Breast epithelium (tissue), 4 donors: ENCODE measurements around the gene C1orf21. TPM values are rescaled to one million over a fixed set of nuclear protein-coding genes. Genes with fewer than 3 reads are reported as not detected.

Experiments
- DNase-seq, 2 donors: peaks; one replicate each; pipeline ENCODE4 v3.0.0-alpha.2; 2019; ENCODE audit warnings: low spot score in 2 of 2
- H3K27ac ChIP-seq, 2 donors: fragments of 200-600 bp; sonication (generic) in 1 of 2; one replicate each; pipeline ENCODE4 v1.5.1; 2016 to 2019; ENCODE audit warnings: mild to moderate bottlenecking in 1 of 2
- H3K27me3 ChIP-seq, 2 donors: fragments of 200-600 bp; sonication (generic) in 1 of 2; one replicate each; pipeline versions ENCODE4 v1.5.1 to v1.6.0; 2017 to 2019; ENCODE audit warnings: control low read depth in 1 of 2, mild to moderate bottlenecking in 1 of 2
- H3K36me3 ChIP-seq: fragments of 200-600 bp; one replicate; pipeline ENCODE4 v1.5.1; 2019
- H3K4me1 ChIP-seq, 2 donors: fragments of 200-600 bp; sonication (generic); one replicate each; pipeline ENCODE4 v1.5.1; 2016 to 2019; ENCODE audit warnings: control low read depth in 1 of 2
- H3K4me3 ChIP-seq, 3 donors: fragments of 200-600 bp; sonication (generic); 1 replicate in 2 of 3; 2 replicates in 1 of 3; pipeline ENCODE4 v1.5.1; 2016 to 2019; ENCODE audit warnings: mild to moderate bottlenecking in 3 of 3, moderate library complexity in 2 of 3
- H3K9me3 ChIP-seq, 2 donors: fragments of 200-600 bp; sonication (generic) in 1 of 2; one replicate each; pipeline ENCODE4 v1.5.1; 2016 to 2019; ENCODE audit warnings: control low read depth in 1 of 2
- POLR2A ChIP-seq: fragments of 450-650 bp; IDR thresholded peaks from one replicate; pipeline ENCODE4 v1.6.1; 2016; ENCODE audit warnings: antibody characterized with exemption, mild to moderate bottlenecking, moderate library complexity
- POLR2AphosphoS5 ChIP-seq, 3 donors: sonication (generic); formaldehyde crosslinking; IDR thresholded peaks; one replicate each; pipeline ENCODE4 v1.6.1; 2017; ENCODE audit warnings: antibody characterized with exemption in 3 of 3
- intact Hi-C: fragments of 100-400 bp; cut with DNase I; formaldehyde crosslinking; loops from one replicate; pipeline ENCODE4 v1.15.1; 2023; ENCODE audit warnings: low total_unique reads
- total RNA-seq, 3 donors: library from RNA; depleted of rRNA; stranded (reverse); fragments of >200 nt; gene quantifications; one replicate each; pipeline ENCODE4 v1.1.0, GENCODE V29; 2016
- TF ChIP-seq, protein P1 (sequence below), 3 donors: fragments of 450-650 bp; IDR thresholded peaks; one replicate each; pipeline ENCODE4 v1.5.1; 2016 to 2017; ENCODE audit warnings: antibody characterized with exemption in 3 of 3, mild to moderate bottlenecking in 3 of 3, moderate library complexity in 3 of 3

C1orf21 gene
- total RNA-seq, 3 donors from 2014 or later: 31.5 to 75.7 (median 54.7) TPM

DNA sequence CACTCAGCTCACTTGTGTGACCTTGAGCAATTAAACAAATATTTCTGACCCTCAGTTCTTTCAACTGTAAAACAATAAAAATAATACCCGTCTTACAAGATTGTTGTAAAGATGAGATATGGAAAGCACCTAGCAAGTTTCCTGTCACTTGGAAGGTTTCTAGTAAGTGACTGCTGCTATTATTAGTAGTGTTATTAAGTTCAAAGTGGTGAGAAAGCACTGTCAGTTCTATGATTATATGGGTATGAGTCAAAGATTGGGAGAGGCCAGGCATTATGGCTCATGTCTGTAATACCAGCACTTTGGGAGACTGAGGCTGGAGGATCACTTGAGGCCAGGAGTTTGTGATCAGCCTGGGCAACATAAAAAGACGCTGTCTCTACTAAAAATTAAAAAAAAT, 145.4 kb downstream of the C1orf21 start:
- DNase-seq: no peak
- no peaks in the 10 kb centered on the region for H3K36me3 ChIP-seq
- TF ChIP-seq POLR2A: no peak
- TF ChIP-seq POLR2AphosphoS5 (IDR thresholded peaks at IDR 0.05): no peak
- TF ChIP-seq, protein P1, sequence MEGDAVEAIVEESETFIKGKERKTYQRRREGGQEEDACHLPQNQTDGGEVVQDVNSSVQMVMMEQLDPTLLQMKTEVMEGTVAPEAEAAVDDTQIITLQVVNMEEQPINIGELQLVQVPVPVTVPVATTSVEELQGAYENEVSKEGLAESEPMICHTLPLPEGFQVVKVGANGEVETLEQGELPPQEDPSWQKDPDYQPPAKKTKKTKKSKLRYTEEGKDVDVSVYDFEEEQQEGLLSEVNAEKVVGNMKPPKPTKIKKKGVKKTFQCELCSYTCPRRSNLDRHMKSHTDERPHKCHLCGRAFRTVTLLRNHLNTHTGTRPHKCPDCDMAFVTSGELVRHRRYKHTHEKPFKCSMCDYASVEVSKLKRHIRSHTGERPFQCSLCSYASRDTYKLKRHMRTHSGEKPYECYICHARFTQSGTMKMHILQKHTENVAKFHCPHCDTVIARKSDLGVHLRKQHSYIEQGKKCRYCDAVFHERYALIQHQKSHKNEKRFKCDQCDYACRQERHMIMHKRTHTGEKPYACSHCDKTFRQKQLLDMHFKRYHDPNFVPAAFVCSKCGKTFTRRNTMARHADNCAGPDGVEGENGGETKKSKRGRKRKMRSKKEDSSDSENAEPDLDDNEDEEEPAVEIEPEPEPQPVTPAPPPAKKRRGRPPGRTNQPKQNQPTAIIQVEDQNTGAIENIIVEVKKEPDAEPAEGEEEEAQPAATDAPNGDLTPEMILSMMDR (IDR thresholded peaks at IDR 0.05): no peak
- intact Hi-C loops: no loop called here
- H3K9me3 ChIP-seq: peaks cover 0 to 8% of the 10 kb centered on the region in 2 donors
- H3K4me1 ChIP-seq: no peaks in the 10 kb centered on the region
- no peak overlapping the region for H3K4me3 ChIP-seq
- no peaks in the 10 kb centered on the region for H3K27me3 ChIP-seq
- H3K27ac ChIP-seq: peak overlapping the region in 1 of 2 donors; percentile 41

DNA sequence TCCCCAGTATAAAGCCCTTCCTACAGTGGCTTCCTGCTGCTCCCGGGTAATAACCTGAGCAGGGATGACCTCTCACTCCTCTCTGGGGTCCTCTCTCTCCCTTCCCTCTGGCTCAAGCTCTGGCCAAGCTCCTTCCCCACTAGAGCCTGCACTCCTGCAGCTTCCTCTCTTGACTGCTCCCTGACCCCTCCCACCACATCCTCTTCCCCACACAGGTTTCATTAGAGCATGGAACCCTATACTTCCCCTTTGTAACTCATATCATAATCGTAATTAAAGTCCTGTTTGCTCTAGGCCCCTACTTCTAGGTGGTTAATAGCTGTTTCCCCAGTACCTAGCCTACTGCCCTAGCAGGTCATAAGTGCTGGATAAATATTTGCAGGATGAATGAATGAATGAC, 146.2 kb downstream of the C1orf21 start:
- TF ChIP-seq, protein P1 (IDR thresholded peaks at IDR 0.05): no peak
- no peak for TF ChIP-seq POLR2AphosphoS5 (IDR thresholded peaks at IDR 0.05)
- no peak for TF ChIP-seq POLR2A
- Histone ChIP-seq H3K27me3 (no peaks in the 10 kb centered on the region), H3K4me1 (no peaks in the 10 kb centered on the region), H3K36me3 (no peaks in the 10 kb centered on the region), H3K27ac (peak overlapping the region in 1 of 2 donors; percentile 41), H3K9me3 (peaks cover 0 to 8% of the 10 kb centered on the region in 2 donors), H3K4me3 (no peak overlapping the region)
- intact Hi-C loops: no loop called here
- DNase-seq: no peak

DNA sequence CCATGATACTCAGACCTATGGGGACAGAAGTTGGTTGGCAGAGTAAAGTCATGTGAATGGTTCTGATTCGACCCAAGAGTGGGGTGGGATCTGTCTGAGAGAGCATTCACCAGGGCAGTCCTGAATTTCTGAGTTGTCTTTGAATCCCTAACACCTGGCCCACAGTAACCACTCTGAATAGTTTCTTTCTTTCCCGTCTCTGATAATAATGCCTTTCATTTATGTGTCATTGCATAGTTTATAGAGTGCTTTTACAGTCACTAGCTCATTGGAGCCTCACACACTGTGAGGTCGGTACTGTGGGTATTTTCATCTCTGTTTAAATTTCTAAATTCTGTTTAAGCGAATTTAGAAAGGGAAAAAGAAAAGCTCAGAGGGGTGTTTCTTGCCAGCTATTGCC, 147.1 kb downstream of the C1orf21 start:
- peak overlapping the region; percentile 82 to 85 for H3K27ac ChIP-seq
- peaks cover 5 to 8% of the 10 kb centered on the region in 2 donors for H3K9me3 ChIP-seq
- TF ChIP-seq POLR2AphosphoS5 (IDR thresholded peaks at IDR 0.05) (no peak), POLR2A (no peak)
- TF ChIP-seq, protein P1 (IDR thresholded peaks at IDR 0.05): no peak
- intact Hi-C loops: no loop called here
- H3K36me3 ChIP-seq: no peaks in the 10 kb centered on the region
- DNase-seq: no peak
- H3K27me3 ChIP-seq: no peaks in the 10 kb centered on the region
- H3K4me3 ChIP-seq: no peak overlapping the region
- H3K4me1 ChIP-seq: no peaks in the 10 kb centered on the region

DNA sequence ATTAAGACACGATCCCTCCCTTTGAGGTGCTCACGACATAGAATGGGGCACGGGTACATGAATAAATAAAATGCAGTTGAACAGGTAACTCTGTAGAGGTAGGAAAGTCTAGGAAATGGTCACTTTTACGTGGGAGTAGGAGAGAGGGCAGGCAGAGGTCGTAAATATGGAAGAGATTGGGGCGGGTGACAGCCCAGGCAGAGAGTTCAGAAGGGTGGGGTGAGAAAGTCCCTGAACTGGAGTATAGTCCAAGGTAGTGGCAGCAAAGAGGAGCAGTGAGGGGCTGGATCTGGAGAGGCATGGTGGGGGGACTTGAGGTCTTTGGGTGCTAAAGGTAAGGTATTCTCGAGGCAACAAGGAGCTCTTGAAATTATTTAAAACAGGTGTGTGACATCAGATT, 147.9 kb downstream of the C1orf21 start:
- H3K4me1 ChIP-seq: no peaks in the 10 kb centered on the region
- H3K36me3 ChIP-seq: no peaks in the 10 kb centered on the region
- DNase-seq: no peak
- TF ChIP-seq, protein P1 (IDR thresholded peaks at IDR 0.05): no peak
- no peak for TF ChIP-seq POLR2A
- no peak for TF ChIP-seq POLR2AphosphoS5 (IDR thresholded peaks at IDR 0.05)
- H3K27me3 ChIP-seq: no peaks in the 10 kb centered on the region
- no peak overlapping the region for H3K4me3 ChIP-seq
- intact Hi-C loops: no loop called here
- peak overlapping the region; percentile 82 to 93 for H3K27ac ChIP-seq
- H3K9me3 ChIP-seq: peaks cover 6 to 8% of the 10 kb centered on the region in 2 donors

DNA sequence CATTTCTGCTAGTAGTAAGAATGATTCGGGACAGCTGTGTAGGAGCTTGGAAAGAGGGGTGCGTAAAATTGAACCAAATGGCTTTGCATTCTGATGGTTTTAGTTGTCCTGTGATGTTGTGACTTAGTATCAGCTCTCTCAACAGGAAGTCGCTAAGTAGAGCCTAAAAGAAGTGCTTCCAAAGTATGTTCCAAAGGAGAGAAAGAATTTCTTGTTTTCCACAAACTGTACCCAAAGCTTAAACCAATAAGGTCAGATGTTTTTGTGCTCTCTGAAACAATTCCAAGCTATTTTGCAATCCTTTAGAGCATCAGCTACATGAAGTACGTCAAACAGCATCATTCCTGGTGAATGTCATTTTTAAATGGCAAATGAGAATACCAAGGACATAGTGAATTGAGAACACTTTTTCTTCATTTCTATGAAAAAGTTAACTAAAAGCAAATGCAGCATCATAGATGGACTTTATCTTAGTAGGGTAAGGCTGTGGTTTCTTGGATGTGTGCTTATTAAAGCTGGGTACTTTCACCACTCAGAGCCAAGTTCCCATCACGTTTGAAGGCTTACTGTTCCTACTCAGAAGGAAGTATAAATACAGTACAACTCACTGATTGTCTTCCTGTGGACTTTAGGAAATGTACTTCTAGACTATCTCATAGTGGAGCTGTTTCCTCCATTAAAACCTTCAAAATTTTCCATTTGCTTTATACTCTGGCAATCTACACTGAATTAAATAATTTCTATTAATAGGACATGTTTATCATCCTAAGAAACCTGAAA, 148.6 kb downstream of the C1orf21 start:
- Histone ChIP-seq H3K27me3 (no peaks in the 10 kb centered on the region), H3K4me1 (no peaks in the 10 kb centered on the region), H3K36me3 (no peaks in the 10 kb centered on the region), H3K27ac (peak overlapping the region; percentile 82 to 93), H3K9me3 (peaks cover 6 to 8% of the 10 kb centered on the region in 2 donors), H3K4me3 (no peak overlapping the region)
- DNase-seq: no peak
- intact Hi-C loops: no loop called here
- TF ChIP-seq, protein P1 (IDR thresholded peaks at IDR 0.05): no peak
- TF ChIP-seq POLR2A: no peak
- TF ChIP-seq POLR2AphosphoS5 (IDR thresholded peaks at IDR 0.05): peak in 2 of 3 donors; percentile 62 to 92
